ENCODE measurements around the gene PTPRG.

Gene PTPRG

DNA sequence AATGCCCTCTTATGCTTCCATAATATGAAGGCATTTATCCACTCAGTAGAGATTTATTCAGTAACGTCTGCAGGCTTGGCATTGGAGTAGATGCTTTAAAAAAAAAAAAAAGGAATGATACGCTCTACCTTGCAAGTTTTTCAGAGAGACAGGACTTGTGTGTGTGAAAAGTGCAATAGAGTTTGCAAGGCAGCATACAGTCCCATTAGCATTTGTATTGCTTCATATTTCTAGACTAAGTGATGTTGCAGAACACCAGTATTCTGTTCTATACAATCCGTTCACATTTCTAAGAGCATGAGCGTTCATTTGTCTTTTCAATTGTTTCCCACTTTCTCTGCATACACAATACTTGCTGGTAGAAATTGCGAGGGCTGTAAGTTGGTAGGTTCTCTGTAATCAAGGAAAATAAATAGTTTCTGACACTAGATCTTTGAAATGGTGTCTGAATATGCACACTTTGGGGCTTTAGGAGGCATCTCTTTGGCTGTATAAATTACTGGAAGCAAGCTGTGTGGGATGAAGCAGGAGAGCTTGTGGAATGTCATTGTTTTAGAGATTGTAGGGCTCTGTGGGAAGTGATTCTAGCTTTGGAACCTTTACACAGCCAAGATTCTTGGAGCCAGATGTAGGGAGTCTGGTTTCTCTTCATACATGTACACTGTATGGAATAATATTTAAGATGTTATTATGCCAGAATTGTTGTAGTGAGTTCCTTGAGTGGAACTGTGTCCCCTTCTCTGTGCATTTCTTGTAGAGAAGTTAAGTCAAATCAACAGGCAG, 549.3 kb downstream of the PTPRG start:
- no peak overlapping the region for H3K27ac ChIP-seq (ENCODE audit: low read depth, low read length)
- H3K23ac ChIP-seq (ENCODE audit: low read length): no peak overlapping the region
- WGBS (ENCODE audit: extremely low coverage, insufficient coverage, insufficient read length): no CpG with 5 or more reads among the region's 5 CpGs
- no peaks in the 10 kb centered on the region for H3K79me2 ChIP-seq (ENCODE audit: control insufficient read depth, insufficient read depth, low read length, poor library complexity)
- no peak overlapping the region for H4K91ac ChIP-seq (ENCODE audit: low read depth, low read length)
- H3K4me1 ChIP-seq (ENCODE audit: control insufficient read depth in 1 of 2, insufficient read depth in 2 of 2, low read length in 2 of 2): no peaks in the 10 kb centered on the region
- H2BK12ac ChIP-seq (ENCODE audit: low read length): no peak overlapping the region
- H3K18ac ChIP-seq (ENCODE audit: low read length): no peak overlapping the region
- no peak overlapping the region for H2BK5ac ChIP-seq (ENCODE audit: low read depth, low read length, poor library complexity)
- no peak overlapping the region for H2AK5ac ChIP-seq (ENCODE audit: low read length)
- no peak overlapping the region for H3K4me2 ChIP-seq (ENCODE audit: low read length)
- no peak overlapping the region for H2AFZ ChIP-seq (ENCODE audit: insufficient read depth, low read length, poor library complexity)
- H3K4me3 ChIP-seq (ENCODE audit: low read depth, low read length): no peak overlapping the region
- H3K4ac ChIP-seq (ENCODE audit: low read depth, low read length): no peak overlapping the region
- no peak overlapping the region for H4K8ac ChIP-seq (ENCODE audit: low read depth, low read length)
- no peaks in the 10 kb centered on the region for H3K79me1 ChIP-seq (ENCODE audit: low read length)
- H3K9me3 ChIP-seq (ENCODE audit: insufficient read depth, low read depth, low read length): peaks cover 2% of the 10 kb centered on the region
- no peak for DNase-seq
- no peak overlapping the region for H2BK120ac ChIP-seq (ENCODE audit: insufficient read depth, low read length, poor library complexity)
- H3K14ac ChIP-seq (ENCODE audit: low read length): no peak overlapping the region
- H3K36me3 ChIP-seq (ENCODE audit: control insufficient read depth in 1 of 2, insufficient read depth in 2 of 2, low read length in 2 of 2): no peaks in the 10 kb centered on the region
- H3K9ac ChIP-seq (ENCODE audit: low read length): no peak overlapping the region
- no peak overlapping the region for H4K12ac ChIP-seq (ENCODE audit: low read depth, low read length)
- H3K27me3 ChIP-seq (ENCODE audit: insufficient read depth, low read length): no peaks in the 10 kb centered on the region

DNA sequence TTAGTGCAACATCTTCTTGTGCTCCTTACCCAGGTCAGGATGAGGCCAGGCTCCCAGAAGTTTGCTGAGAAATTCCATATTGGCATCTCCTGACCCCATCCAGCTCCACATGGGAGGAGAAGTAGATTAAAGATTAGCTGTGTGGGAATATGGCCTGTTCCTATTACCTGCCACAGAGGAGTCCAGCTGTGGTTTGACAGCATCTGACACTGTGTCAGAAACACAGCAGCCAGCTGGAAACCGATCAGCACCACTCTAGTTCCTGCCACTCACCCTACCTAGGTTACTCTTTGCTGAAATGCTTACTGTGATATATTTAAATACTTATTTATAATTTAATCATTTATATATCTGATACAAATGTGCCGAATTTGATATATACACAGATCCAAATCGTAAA, 551.7 kb downstream of the PTPRG start:
- WGBS (ENCODE audit: extremely low coverage, insufficient coverage, insufficient read length): no CpG with 5 or more reads among the region's 3 CpGs
- Histone ChIP-seq H3K79me2 (ENCODE audit: control insufficient read depth, insufficient read depth, low read length, poor library complexity) (no peaks in the 10 kb centered on the region), H3K23ac (ENCODE audit: low read length) (no peak overlapping the region), H2BK120ac (ENCODE audit: insufficient read depth, low read length, poor library complexity) (no peak overlapping the region), H3K4me2 (ENCODE audit: low read length) (no peak overlapping the region), H3K4ac (ENCODE audit: low read depth, low read length) (no peak overlapping the region), H3K9me3 (ENCODE audit: insufficient read depth, low read depth, low read length) (peaks cover 2% of the 10 kb centered on the region), H4K12ac (ENCODE audit: low read depth, low read length) (no peak overlapping the region), H3K27ac (ENCODE audit: low read depth, low read length) (no peak overlapping the region), H4K8ac (ENCODE audit: low read depth, low read length) (no peak overlapping the region), H4K91ac (ENCODE audit: low read depth, low read length) (no peak overlapping the region), H2AK5ac (ENCODE audit: low read length) (no peak overlapping the region), H3K18ac (ENCODE audit: low read length) (no peak overlapping the region), H3K36me3 (ENCODE audit: control insufficient read depth in 1 of 2, insufficient read depth in 2 of 2, low read length in 2 of 2) (no peaks in the 10 kb centered on the region), H2AFZ (ENCODE audit: insufficient read depth, low read length, poor library complexity) (no peak overlapping the region), H3K14ac (ENCODE audit: low read length) (no peak overlapping the region), H3K4me1 (ENCODE audit: control insufficient read depth in 1 of 2, insufficient read depth in 2 of 2, low read length in 2 of 2) (no peaks in the 10 kb centered on the region), H2BK5ac (ENCODE audit: low read depth, low read length, poor library complexity) (no peak overlapping the region), H3K4me3 (ENCODE audit: low read depth, low read length) (no peak overlapping the region), H3K9ac (ENCODE audit: low read length) (no peak overlapping the region), H3K27me3 (ENCODE audit: insufficient read depth, low read length) (no peaks in the 10 kb centered on the region), H3K79me1 (ENCODE audit: low read length) (no peaks in the 10 kb centered on the region), H2BK12ac (ENCODE audit: low read length) (no peak overlapping the region)
- DNase-seq: no peak

DNA sequence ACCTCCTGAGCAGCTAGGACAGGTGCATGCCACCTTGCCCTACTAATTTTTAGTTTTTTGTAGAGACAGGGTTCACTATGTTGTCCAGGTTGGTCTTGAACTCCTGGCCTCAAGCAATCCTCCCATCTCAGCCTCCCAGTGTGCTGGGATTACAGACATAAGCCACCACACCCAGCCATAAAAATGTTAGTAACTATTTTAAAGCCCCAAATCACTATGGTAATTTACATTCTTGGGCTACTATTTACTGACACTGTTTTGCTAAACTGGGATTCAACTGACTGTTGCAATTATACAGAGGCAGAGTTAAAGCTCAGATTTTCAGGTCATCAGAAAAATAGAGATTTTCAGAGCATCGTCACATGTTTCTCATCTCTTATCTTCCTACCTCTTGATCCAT, 553.4 kb downstream of the PTPRG start:
- no peak overlapping the region for H2BK12ac ChIP-seq (ENCODE audit: low read length)
- no peak overlapping the region for H3K9ac ChIP-seq (ENCODE audit: low read length)
- no peak overlapping the region for H2BK5ac ChIP-seq (ENCODE audit: low read depth, low read length, poor library complexity)
- no peak overlapping the region for H3K14ac ChIP-seq (ENCODE audit: low read length)
- no peaks in the 10 kb centered on the region for H3K36me3 ChIP-seq (ENCODE audit: control insufficient read depth in 1 of 2, insufficient read depth in 2 of 2, low read length in 2 of 2)
- no peaks in the 10 kb centered on the region for H3K79me2 ChIP-seq (ENCODE audit: control insufficient read depth, insufficient read depth, low read length, poor library complexity)
- no peaks in the 10 kb centered on the region for H3K79me1 ChIP-seq (ENCODE audit: low read length)
- no peaks in the 10 kb centered on the region for H3K27me3 ChIP-seq (ENCODE audit: insufficient read depth, low read length)
- no peak overlapping the region for H3K4ac ChIP-seq (ENCODE audit: low read depth, low read length)
- no peak overlapping the region for H4K8ac ChIP-seq (ENCODE audit: low read depth, low read length)
- H3K4me3 ChIP-seq (ENCODE audit: low read depth, low read length): no peak overlapping the region
- no peak overlapping the region for H2AFZ ChIP-seq (ENCODE audit: insufficient read depth, low read length, poor library complexity)
- H4K91ac ChIP-seq (ENCODE audit: low read depth, low read length): no peak overlapping the region
- H3K4me2 ChIP-seq (ENCODE audit: low read length): no peak overlapping the region
- H3K18ac ChIP-seq (ENCODE audit: low read length): no peak overlapping the region
- H3K4me1 ChIP-seq (ENCODE audit: control insufficient read depth in 1 of 2, insufficient read depth in 2 of 2, low read length in 2 of 2): peaks cover 0 to under 1% of the 10 kb centered on the region in 2 experiments
- no peak overlapping the region for H4K12ac ChIP-seq (ENCODE audit: low read depth, low read length)
- H3K9me3 ChIP-seq (ENCODE audit: insufficient read depth, low read depth, low read length): no peaks in the 10 kb centered on the region
- no peak overlapping the region for H3K27ac ChIP-seq (ENCODE audit: low read depth, low read length)
- H3K23ac ChIP-seq (ENCODE audit: low read length): no peak overlapping the region
- WGBS (ENCODE audit: extremely low coverage, insufficient coverage, insufficient read length): no CpG with 5 or more reads among the region's 1 CpG
- H2BK120ac ChIP-seq (ENCODE audit: insufficient read depth, low read length, poor library complexity): no peak overlapping the region
- no peak overlapping the region for H2AK5ac ChIP-seq (ENCODE audit: low read length)
- no peak for DNase-seq

DNA sequence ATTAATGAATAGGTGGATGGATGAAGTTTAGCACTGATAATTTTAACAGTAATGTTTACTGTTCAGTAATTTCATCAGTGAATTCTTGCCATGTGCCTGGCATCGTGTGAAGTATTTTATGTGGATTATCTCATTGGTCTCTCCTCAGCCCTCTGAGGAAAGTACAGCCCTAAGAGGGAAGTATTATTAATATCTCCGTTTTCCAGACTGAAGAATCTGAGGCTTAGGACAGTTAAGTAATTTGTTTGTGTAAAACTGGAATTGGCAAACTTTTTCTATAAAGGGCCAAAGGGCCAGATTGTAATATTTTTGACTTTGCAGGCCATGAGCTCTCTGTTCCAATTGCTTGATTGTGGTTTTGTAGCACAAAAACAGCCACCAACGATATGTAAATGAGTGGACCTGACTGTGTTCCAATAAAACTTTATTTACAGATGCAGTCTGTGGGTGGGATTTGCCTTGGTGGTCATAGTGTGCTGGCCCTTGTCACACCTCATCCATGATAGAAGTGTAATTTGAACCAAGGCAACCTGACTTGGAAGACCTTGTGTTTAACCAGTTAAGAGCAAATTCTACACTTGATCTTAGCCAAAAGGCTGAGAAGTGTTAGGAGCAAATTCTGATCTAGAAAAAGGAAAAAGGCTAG, 556.7 kb downstream of the PTPRG start:
- Histone ChIP-seq H3K79me1 (ENCODE audit: low read length) (no peaks in the 10 kb centered on the region), H3K18ac (ENCODE audit: low read length) (no peak overlapping the region), H3K9ac (ENCODE audit: low read length) (no peak overlapping the region), H3K4me1 (ENCODE audit: control insufficient read depth in 1 of 2, insufficient read depth in 2 of 2, low read length in 2 of 2) (peaks cover 0 to 4% of the 10 kb centered on the region in 2 experiments), H3K79me2 (ENCODE audit: control insufficient read depth, insufficient read depth, low read length, poor library complexity) (no peaks in the 10 kb centered on the region), H3K9me3 (ENCODE audit: insufficient read depth, low read depth, low read length) (no peaks in the 10 kb centered on the region), H3K27me3 (ENCODE audit: insufficient read depth, low read length) (no peaks in the 10 kb centered on the region), H4K8ac (ENCODE audit: low read depth, low read length) (no peak overlapping the region), H4K91ac (ENCODE audit: low read depth, low read length) (no peak overlapping the region), H4K12ac (ENCODE audit: low read depth, low read length) (no peak overlapping the region), H2BK5ac (ENCODE audit: low read depth, low read length, poor library complexity) (no peak overlapping the region), H2AFZ (ENCODE audit: insufficient read depth, low read length, poor library complexity) (no peak overlapping the region), H3K27ac (ENCODE audit: low read depth, low read length) (no peak overlapping the region), H3K4me2 (ENCODE audit: low read length) (no peak overlapping the region), H3K23ac (ENCODE audit: low read length) (no peak overlapping the region), H2AK5ac (ENCODE audit: low read length) (no peak overlapping the region), H2BK12ac (ENCODE audit: low read length) (no peak overlapping the region), H3K14ac (ENCODE audit: low read length) (no peak overlapping the region), H3K4ac (ENCODE audit: low read depth, low read length) (no peak overlapping the region), H3K36me3 (ENCODE audit: control insufficient read depth in 1 of 2, insufficient read depth in 2 of 2, low read length in 2 of 2) (no peaks in the 10 kb centered on the region), H3K4me3 (ENCODE audit: low read depth, low read length) (no peak overlapping the region), H2BK120ac (ENCODE audit: insufficient read depth, low read length, poor library complexity) (no peak overlapping the region)
- no peak for DNase-seq
- no CpG with 5 or more reads among the region's 3 CpGs for WGBS (ENCODE audit: extremely low coverage, insufficient coverage, insufficient read length)
